ENCODE results near the gene PSTK. TPM values are rescaled to one million over a fixed set of nuclear protein-coding genes. Genes with fewer than 3 reads are reported as not detected.

Gene PSTK
- total RNA-seq, 1 experiment from 2014 or later, result 4.4 TPM

- TF ChIP-seq YY1 (IDR thresholded peaks at IDR 0.05; ENCODE audit: extremely low read depth, insufficient replicate concordance, low read depth, low read length), result no peak
- no peak for TF ChIP-seq ZBTB33 (IDR thresholded peaks at IDR 0.05; ENCODE audit: extremely low read depth, insufficient replicate concordance, low read length)
- TF ChIP-seq ZFX (IDR thresholded peaks at IDR 0.05), result no peak
- TF ChIP-seq, protein P1, sequence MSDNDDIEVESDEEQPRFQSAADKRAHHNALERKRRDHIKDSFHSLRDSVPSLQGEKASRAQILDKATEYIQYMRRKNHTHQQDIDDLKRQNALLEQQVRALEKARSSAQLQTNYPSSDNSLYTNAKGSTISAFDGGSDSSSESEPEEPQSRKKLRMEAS (IDR thresholded peaks at IDR 0.05), result no peak
- no peak for TF ChIP-seq EZH2 (IDR thresholded peaks at IDR 0.05)
- no peak for TF ChIP-seq SP1 (IDR thresholded peaks at IDR 0.05; ENCODE audit: low read depth)
- no peak for TF ChIP-seq TCF7L2 (IDR thresholded peaks at IDR 0.05; ENCODE audit: borderline replicate concordance, extremely low read depth, insufficient read depth, insufficient read length)
- TF ChIP-seq JUND (IDR thresholded peaks at IDR 0.05), result no peak
- no peak for TF ChIP-seq EZH2phosphoT487 (IDR thresholded peaks at IDR 0.05; ENCODE audit: borderline replicate concordance)
These were observed 39.1 kb downstream of the PSTK start (continued) for GRCh38 chr10:123019264-123019663.

- Histone ChIP-seq H3K4me1 (ENCODE audit: control insufficient read depth in 1 of 2, insufficient read depth in 2 of 2, low read length in 2 of 2) (no peaks in the 10 kb centered on the region), H3K9me3 (ENCODE audit: control insufficient read depth in 1 of 2, insufficient read depth in 1 of 2, low read depth in 1 of 2, low read length in 2 of 2) (no peaks in the 10 kb centered on the region), H3K4me3 (replicated peaks in 1 of 2; ENCODE audit: low read depth in 1 of 2, low read length in 2 of 2) (no peak overlapping the region), H3K79me2 (ENCODE audit: insufficient read depth, low read length) (no peaks in the 10 kb centered on the region), H4K20me1 (ENCODE audit: insufficient read depth) (no peaks in the 10 kb centered on the region), H3K27me3 (ENCODE audit: insufficient read depth, low read length) (no peaks in the 10 kb centered on the region), H3K9me2 (ENCODE audit: insufficient read depth) (no peaks in the 10 kb centered on the region), H2AFZ (ENCODE audit: low read depth, low read length, poor library complexity, severe bottlenecking) (no peak overlapping the region), H3K4me2 (ENCODE audit: low read length) (no peak overlapping the region), H3K36me3 (ENCODE audit: control insufficient read depth in 1 of 2, insufficient read depth in 2 of 2, low read length in 2 of 2) (no peaks in the 10 kb centered on the region), H3K9ac (ENCODE audit: low read length) (no peak overlapping the region), H3K27ac (ENCODE audit: low read depth, low read length) (no peak overlapping the region)
- ChIA-PET POLR2A (no interaction called here), CTCF (interaction anchor here (1.5 to 2.2 kb wide), 2 partner anchors 9 to 14 kb away, joined by 11 to 14 read pairs; no protein-coding TSS in a partner anchor), RAD21 (ENCODE audit: low non-redundant PET in 1 of 2, low total read pairs in 2 of 2, uncharacterized antibody in 2 of 2, unreplicated experiment in 2 of 2) (no interaction called here)
- BruUV-seq (replicated peaks), result no TSS peak
- intact Hi-C loops (cut with micrococcal nuclease), result no loop called here
- DNase-seq (ENCODE audit: low read depth, low spot score) (no peak), ATAC-seq (no peak)
- TF ChIP-seq CEBPB (IDR thresholded peaks at IDR 0.05; ENCODE audit: low read depth), result no peak
- TF ChIP-seq ELF1 (IDR thresholded peaks at IDR 0.05; ENCODE audit: borderline replicate concordance, low read depth), result no peak
- no peak for TF ChIP-seq YY1 (IDR thresholded peaks at IDR 0.05; ENCODE audit: extremely low read depth, insufficient replicate concordance, low read depth, low read length)
- no peak for TF ChIP-seq SIN3A (IDR thresholded peaks at IDR 0.05; ENCODE audit: low read depth)
- TF ChIP-seq, protein P2, sequence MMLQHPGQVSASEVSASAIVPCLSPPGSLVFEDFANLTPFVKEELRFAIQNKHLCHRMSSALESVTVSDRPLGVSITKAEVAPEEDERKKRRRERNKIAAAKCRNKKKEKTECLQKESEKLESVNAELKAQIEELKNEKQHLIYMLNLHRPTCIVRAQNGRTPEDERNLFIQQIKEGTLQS (IDR thresholded peaks at IDR 0.05), result no peak
- no peak for TF ChIP-seq CBX3 (IDR thresholded peaks at IDR 0.05; ENCODE audit: low read depth)
- TF ChIP-seq ZFX (IDR thresholded peaks at IDR 0.05), result no peak
- TF ChIP-seq EGR1 (IDR thresholded peaks at IDR 0.05; ENCODE audit: low read depth), result no peak
- no peak for TF ChIP-seq ZBTB33 (IDR thresholded peaks at IDR 0.05; ENCODE audit: extremely low read depth, insufficient replicate concordance, low read length)
- TF ChIP-seq SP1 (IDR thresholded peaks at IDR 0.05; ENCODE audit: low read depth), result no peak
- TF ChIP-seq POLR2AphosphoS5 (IDR thresholded peaks at IDR 0.05; ENCODE audit: low read depth, low read length), result no peak
- no peak for TF ChIP-seq ZNF274 (IDR thresholded peaks at IDR 0.05; ENCODE audit: low read depth, low read length)
- TF ChIP-seq, protein P1 (IDR thresholded peaks at IDR 0.05), result no peak
- TF ChIP-seq RAD21 (IDR thresholded peaks at IDR 0.05; ENCODE audit: low read depth), result no peak
- no peak for TF ChIP-seq FOSL1 (IDR thresholded peaks at IDR 0.05; ENCODE audit: low read depth)
These were observed 39.9 kb downstream of the PSTK start for GRCh38 chr10:123019941-123020703.
